OCI-M2 (cell line): Measurements from ENCODE around the gene SAMD9.
A peak's percentile ranks its signal among the peaks of the same experiment; 100 is the strongest.
"Not testable (repeated sequence)": the region's sequence is repeated elsewhere in the genome, so short reads cannot be mapped to it uniquely, and the experiment has no call there.

ENCODE experiments used
- DNase-seq: peaks from one replicate; lab custom pipeline; 2025; ENCODE audit not compliant: unreplicated experiment; lab: John Stamatoyannopoulos, UW

Gene SAMD9

GRCh38 chr7:93117852-93118530 lies at the start of gene SAMD9:
Gene SAMD9 (minus strand): TSS chr7:93117979. CDS start chr7:93106097, 11,882 bp downstream.
- DNase-seq: peak; percentile 30

GRCh38 chr7:93165447-93165846 lies 47.7 kb upstream of the SAMD9 start:
- DNase-seq: no peak

- no peak for DNase-seq
Observed at GRCh38 chr7:93164766-93165165, 47.0 kb upstream of the SAMD9 start.

GRCh38 chr7:93161181-93161762 lies 43.5 kb upstream of the SAMD9 start:
- no peak for DNase-seq

GRCh38 chr7:93160410-93160809 lies 42.6 kb upstream of the SAMD9 start:
- no peak for DNase-seq

GRCh38 chr7:93159490-93159889 lies 41.7 kb upstream of the SAMD9 start:
- no peak for DNase-seq

- no peak for DNase-seq
Observed at GRCh38 chr7:93156884-93157283, 39.1 kb upstream of the SAMD9 start.

GRCh38 chr7:93150200-93150835 lies 32.5 kb upstream of the SAMD9 start:
- DNase-seq: no peak

GRCh38 chr7:93148727-93149126 lies 30.9 kb upstream of the SAMD9 start:
- no peak for DNase-seq

- no peak for DNase-seq
Observed at GRCh38 chr7:93148144-93148543, 30.4 kb upstream of the SAMD9 start, which contains the start of gene SAMD9L. Gene SAMD9L (minus strand): TSS chr7:93148385. CDS start chr7:93135971, 12,414 bp downstream.

- DNase-seq: no peak
Observed at GRCh38 chr7:93147363-93147762, 29.6 kb upstream of the SAMD9 start.

GRCh38 chr7:93146472-93147141 lies 28.8 kb upstream of the SAMD9 start:
- DNase-seq: no peak

- no peak for DNase-seq
Observed at GRCh38 chr7:93146036-93146435, 28.3 kb upstream of the SAMD9 start.

- DNase-seq: no peak
Observed at GRCh38 chr7:93145354-93145753, 27.6 kb upstream of the SAMD9 start.

GRCh38 chr7:93142127-93142526 lies 24.3 kb upstream of the SAMD9 start:
- DNase-seq: no peak

- DNase-seq: no peak
Observed at GRCh38 chr7:93140582-93141191, 22.9 kb upstream of the SAMD9 start.

GRCh38 chr7:93138576-93138975 lies 20.8 kb upstream of the SAMD9 start:
- no peak for DNase-seq

- no peak for DNase-seq
Observed at GRCh38 chr7:93133005-93133404, 15.2 kb upstream of the SAMD9 start.

- DNase-seq: no peak
Observed at GRCh38 chr7:93132216-93132615, 14.4 kb upstream of the SAMD9 start.

GRCh38 chr7:93126954-93127353 lies 9.2 kb upstream of the SAMD9 start:
- DNase-seq: not testable (repeated sequence)

- not testable (repeated sequence) for DNase-seq
Observed at GRCh38 chr7:93123532-93123931, 5.8 kb upstream of the SAMD9 start.
